Hepatocyte (in vitro differentiated cells): ENCODE measurements around the gene ZNF260. TPM values are rescaled to one million over a fixed set of nuclear protein-coding genes. Genes with fewer than 3 reads are reported as not detected.

ENCODE experiments used
- polyA plus RNA-seq: library from polyadenylated mRNA; unstranded; fragments of >200 nt; fragmentation: Nextera tagmentation; extraction: Ambion mirVana; gene quantifications from 2 replicates; pipeline ENCODE4 v1.2.1, GENCODE V29; 2016
- total RNA-seq: library from RNA; depleted of rRNA; stranded (reverse); fragments of >200 nt; gene quantifications from 2 replicates; pipeline ENCODE4 v1.2.3, GENCODE V29; 2014

ZNF260 gene
- total and polyA plus RNA-seq, 2 experiments from 2014 or later: 12.9 to 20.3 TPM

Other genes with a start within 250 kb of the ZNF260 start
- 6.7 and 7.0 TPM in 2 replicates for gene ZFP14, start 149.1 kb downstream of the ZNF260 start, total RNA-seq
- 6.0 and 6.1 TPM in 2 replicates for gene ZFP14, start 149.1 kb downstream of the ZNF260 start, polyA plus RNA-seq
- gene ZFP82, start 109.6 kb downstream of the ZNF260 start, total RNA-seq: 4.8 and 7.4 TPM in 2 replicates
- 4.3 and 5.3 TPM in 2 replicates for gene ZFP82, start 109.6 kb downstream of the ZNF260 start, polyA plus RNA-seq
- gene ZNF566, start 38.7 kb downstream of the ZNF260 start, total RNA-seq: 12.7 and 13.0 TPM in 2 replicates
- gene ZNF566, start 38.7 kb downstream of the ZNF260 start, polyA plus RNA-seq: 4.0 and 5.8 TPM in 2 replicates
- gene ZNF529, start 45.0 kb upstream of the ZNF260 start, total RNA-seq: 11.1 and 14.6 TPM in 2 replicates
- 6.3 and 8.7 TPM in 2 replicates for gene ZNF529, start 45.0 kb upstream of the ZNF260 start, polyA plus RNA-seq
- gene ZNF382, start 77.0 kb upstream of the ZNF260 start, total RNA-seq: 6.2 and 10.3 TPM in 2 replicates
- gene ZNF382, start 77.0 kb upstream of the ZNF260 start, polyA plus RNA-seq: 2.4 and 4.7 TPM in 2 replicates
- 8.9 and 16.7 TPM in 2 replicates for gene ZNF461, start 138.6 kb upstream of the ZNF260 start, total RNA-seq
- gene ZNF461, start 138.6 kb upstream of the ZNF260 start, polyA plus RNA-seq: 3.2 and 4.6 TPM in 2 replicates
- 4.0 and 8.1 TPM in 2 replicates for gene ZNF567, start 159.3 kb upstream of the ZNF260 start, total RNA-seq
- 4.4 and 9.5 TPM in 2 replicates for gene ZNF567, start 159.3 kb upstream of the ZNF260 start, polyA plus RNA-seq
- 3.3 and 7.6 TPM in 2 replicates for gene ZNF850, start 244.5 kb upstream of the ZNF260 start, total RNA-seq
- 0.64 and 1.1 TPM in 2 replicates for gene ZNF850, start 244.5 kb upstream of the ZNF260 start, polyA plus RNA-seq